BJ (cell line): ENCODE results near the gene LAIR2. TPM values are rescaled to one million over a fixed set of nuclear protein-coding genes. Genes with fewer than 3 reads are reported as not detected.
A peak's percentile ranks its signal among the peaks of the same experiment; 100 is the strongest.

Source experiments
- CTCF ChIA-PET: fragments of 350-600 bp; formaldehyde crosslinking; extraction: SDS; loops from one replicate; lab custom pipeline; 2021; ENCODE audit warnings: antibody characterized with exemption, inconsistent platforms; lab: Yijun Ruan, JAX
- POLR2A ChIA-PET: fragments of 300-600 bp; sonication (Branson Sonifier 250); formaldehyde crosslinking; extraction: SDS; loops from one replicate; lab custom pipeline; 2021; ENCODE audit warnings: antibody characterized with exemption; lab: Charles Lee
- DNase-seq: peaks from one replicate; pipeline ENCODE4 v3.0.0-alpha.2; 2011; ENCODE audit warnings: low read depth
- H3K27me3 ChIP-seq: 2 replicates; pipeline ENCODE4 v1.6.0; 2011; ENCODE audit warnings: low read length; ENCODE audit not compliant: control insufficient read depth, insufficient read depth
- H3K36me3 ChIP-seq: 2 replicates; pipeline ENCODE4 v1.5.1; 2011; ENCODE audit warnings: low read length; ENCODE audit not compliant: control insufficient read depth, insufficient read depth
- H3K4me3 ChIP-seq: 2 replicates; pipeline ENCODE4 v1.5.1; 2011; ENCODE audit warnings: low read depth, mild to moderate bottlenecking, control low read depth, low read length
- CTCF ChIP-seq: IDR thresholded peaks from 2 replicates; pipeline ENCODE4 v1.5.1; 2011; ENCODE audit warnings: low read depth, mild to moderate bottlenecking, control low read depth, inconsistent platforms, low read length, moderate library complexity; ENCODE audit not compliant: insufficient read depth
- polyA plus RNA-seq: library from polyadenylated mRNA; depleted of rRNA; stranded (reverse); fragments of >200 nt; gene quantifications from 2 replicates; pipeline ENCODE4 v1.2.3, GENCODE V29; 2011

LAIR2 gene
- polyA plus RNA-seq, 1 experiment: not detected

DNA sequence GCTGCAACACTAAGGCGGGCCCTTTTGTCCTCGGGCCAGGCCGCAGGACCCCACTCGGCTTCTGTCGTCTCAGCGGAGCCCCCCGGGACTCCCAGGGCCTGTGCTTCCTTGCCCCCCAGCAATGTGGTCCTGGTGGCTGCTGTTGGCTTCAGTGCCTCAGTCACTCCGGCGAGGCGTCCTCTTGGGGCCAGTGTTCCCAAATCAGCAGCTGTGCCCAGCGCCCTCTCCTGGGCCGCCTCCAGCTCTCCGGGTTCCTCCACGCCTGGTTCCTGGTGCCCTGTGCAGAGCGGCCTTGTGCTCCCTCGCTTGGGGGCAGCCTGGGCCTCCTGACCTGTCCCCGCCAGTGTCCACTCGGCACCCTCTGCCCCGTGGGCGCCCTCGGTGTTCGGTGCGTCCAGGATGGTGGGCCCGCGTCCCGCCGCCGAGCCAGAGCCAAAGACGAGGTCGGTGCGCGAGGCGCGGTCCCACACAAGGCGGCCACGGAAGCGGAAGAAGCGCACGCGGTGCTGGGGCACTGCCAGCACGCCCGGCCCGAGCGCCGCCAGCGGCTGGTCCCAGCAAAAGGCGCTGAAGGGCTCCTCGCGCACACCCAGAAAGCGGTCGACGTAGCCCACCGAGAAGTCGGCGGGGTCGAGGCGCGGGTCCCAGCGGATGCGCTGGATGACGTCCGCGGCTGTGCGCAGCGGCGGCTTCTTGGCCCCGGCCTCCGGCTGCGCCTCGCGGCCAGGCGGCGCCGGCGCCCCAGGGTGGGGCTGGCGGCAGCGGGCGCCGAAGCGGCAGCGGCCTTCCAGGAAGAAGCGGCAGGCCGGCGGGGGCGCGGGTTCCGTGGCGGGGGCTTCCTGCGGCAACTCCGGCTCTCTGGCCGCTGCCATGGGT, 39.7 kb upstream of the LAIR2 start:
- Histone ChIP-seq H3K4me3 (peak overlapping the region; percentile 63), H3K27me3 (no peaks in the 10 kb centered on the region), H3K36me3 (peaks cover 33% of the 10 kb centered on the region)
- CTCF ChIA-PET: interaction anchor here (0.5 to 2.9 kb wide), 6 partner anchors 9 to 1915 kb away, joined by 3 to 11 read pairs (median 4); partner anchors contain the start of gene LENG8
- no peak for DNase-seq
- TF ChIP-seq CTCF: peak; percentile 44
- POLR2A ChIA-PET: interaction anchor here (1.0 kb wide), 2 partner anchors 10 to 14 kb away, joined by 9 read pairs; partner anchors contain the start of genes CDC42EP5 and LENG8

DNA sequence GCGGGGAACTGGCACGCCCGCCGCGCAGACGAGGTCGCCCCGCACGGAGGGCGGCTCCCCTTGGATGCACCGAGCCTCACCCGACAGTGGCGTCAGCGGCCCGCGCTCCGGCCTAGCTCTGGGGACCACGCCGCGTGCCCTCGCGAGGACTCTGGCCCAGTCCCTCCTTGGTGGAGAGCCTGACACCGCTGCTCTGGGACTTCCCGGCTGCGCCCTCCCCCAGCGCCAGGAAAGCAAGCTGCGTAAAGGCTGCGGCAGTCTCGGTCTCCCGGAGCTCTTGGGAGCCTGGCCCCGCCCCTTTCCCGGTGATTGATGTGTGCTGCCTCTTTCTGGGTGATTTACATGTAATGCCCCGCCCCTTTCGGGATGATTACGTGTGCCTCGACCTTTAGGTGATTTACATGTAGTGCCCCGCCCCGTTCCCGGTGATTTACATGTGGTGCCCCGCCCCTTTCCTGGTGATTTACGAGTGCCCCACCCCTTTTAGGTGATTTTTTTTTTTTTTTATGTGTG, 39.0 kb upstream of the LAIR2 start, which contains the start of gene LENG9:
TSS of gene LENG9 (minus strand) at position 248 of the 513 bp plus-strand sequence. CDS start 252 bp downstream, outside the sequence.
- Histone ChIP-seq H3K36me3 (peaks cover 26% of the 10 kb centered on the region), H3K4me3 (peak within 1 kb of the TSS; percentile 63), H3K27me3 (no peaks in the 10 kb centered on the region)
- no peak for TF ChIP-seq CTCF
- CTCF ChIA-PET: interaction anchor here (1.0 to 2.9 kb wide), 4 partner anchors 10 to 24 kb away, joined by 3 to 11 read pairs (median 6); partner anchors contain the start of gene LENG8
- POLR2A ChIA-PET: interaction anchor here (1.0 kb wide), 2 partner anchors 9 to 15 kb away, joined by 9 read pairs; partner anchors contain the start of genes CDC42EP5 and LENG8
- DNase-seq: peak; percentile 92

- Histone ChIP-seq H3K27me3 (no peaks in the 10 kb centered on the region), H3K4me3 (peak overlapping the region; percentile 63), H3K36me3 (peaks cover 21% of the 10 kb centered on the region)
- TF ChIP-seq CTCF: no peak
- ChIA-PET POLR2A (interaction anchor here (1.0 kb wide), 2 partner anchors 9 to 15 kb away, joined by 9 read pairs; partner anchors contain the start of genes CDC42EP5 and LENG8), CTCF (interaction anchor here (1.0 to 2.9 kb wide), 2 partner anchors 16 to 24 kb away, joined by 3 to 8 read pairs; partner anchors contain the start of gene LENG8)
- DNase-seq: no peak
Observed at GRCh38 chr19:54464044-54464629, 38.5 kb upstream of the LAIR2 start.

DNA sequence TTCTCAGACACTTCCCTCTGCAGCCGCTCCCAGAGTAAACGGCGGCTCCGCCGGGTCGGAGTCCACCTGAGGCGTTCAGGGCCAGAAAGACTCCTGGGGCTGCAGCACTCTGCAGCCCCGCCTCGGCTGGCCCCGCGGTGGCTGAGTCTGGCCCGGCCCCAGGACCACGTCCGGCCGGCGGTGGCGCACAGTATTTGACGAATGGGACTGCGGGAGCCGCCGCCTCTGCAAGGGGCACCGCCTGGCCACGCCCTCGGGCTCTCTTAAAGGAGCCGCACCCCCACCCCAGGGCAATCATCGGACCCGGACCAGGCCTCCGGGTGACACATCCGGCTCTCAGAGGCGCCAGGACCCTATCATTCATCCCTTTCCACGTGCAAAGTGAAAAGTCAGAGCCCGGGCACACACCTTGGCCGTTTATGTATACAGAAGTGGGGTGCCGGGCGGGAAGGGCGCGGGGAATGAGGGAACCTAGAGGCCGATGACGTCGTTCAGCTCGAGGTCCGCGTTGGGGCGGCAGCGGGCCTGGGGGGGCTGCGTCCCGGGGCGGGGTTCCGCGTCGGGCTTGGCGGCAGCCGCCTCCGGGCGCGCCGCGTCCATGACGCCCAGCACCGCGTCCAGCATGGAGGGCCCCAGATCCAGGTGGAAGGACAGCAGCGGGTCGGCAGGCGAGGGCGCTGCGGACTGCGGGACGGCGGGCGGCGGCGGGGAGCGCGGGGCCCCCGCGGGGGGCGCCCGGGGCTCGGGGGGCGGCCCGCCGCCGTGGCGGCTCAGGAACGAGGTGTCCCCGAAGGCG, 37.8 kb upstream of the LAIR2 start:
- H3K4me3 ChIP-seq: peak overlapping the region; percentile 63
- no peaks in the 10 kb centered on the region for H3K27me3 ChIP-seq
- ChIA-PET POLR2A (no interaction called here), CTCF (no interaction called here)
- TF ChIP-seq CTCF: no peak
- DNase-seq: no peak
- H3K36me3 ChIP-seq: peaks cover 20% of the 10 kb centered on the region
